Measurements from ENCODE around the gene TSPAN8. TPM values are rescaled to one million over a fixed set of nuclear protein-coding genes. Genes with fewer than 3 reads are reported as not detected.

Gene TSPAN8
- total RNA-seq, 1 experiment from 2014 or later: 74.7 TPM

GRCh38 chr12:71109834-71110233, 48.0 kb downstream of the TSPAN8 start:
- no peak overlapping the region for H3K4me3 ChIP-seq (ENCODE audit: low read depth, low read length, poor library complexity, severe bottlenecking)
- H3K27me3 ChIP-seq (replicated peaks; ENCODE audit: insufficient read depth, low read depth, low read length, poor library complexity): no peaks in the 10 kb centered on the region
- no peak overlapping the region for H3K27ac ChIP-seq (ENCODE audit: low read depth, low read length, poor library complexity, severe bottlenecking)
- no peak for DNase-seq (ENCODE audit: low spot score)
- CTCF ChIA-PET: no interaction called here
- H3K9me3 ChIP-seq (ENCODE audit: low read depth, low read length, poor library complexity, severe bottlenecking): peaks cover 4% of the 10 kb centered on the region
- intact Hi-C loops (cut with micrococcal nuclease; ENCODE audit: unreplicated experiment): no loop called here
- TF ChIP-seq CTCF (conservative IDR thresholded peaks at IDR 0.05; ENCODE audit: low read depth, low read length) (no peak), EZH2 (IDR thresholded peaks at IDR 0.05; ENCODE audit: borderline replicate concordance, low read depth, low read length, poor library complexity, severe bottlenecking) (no peak)
- no TSS peak for BruUV-seq (replicated peaks)
- H3K4me1 ChIP-seq (ENCODE audit: insufficient read depth, low read length, poor library complexity, severe bottlenecking): no peaks in the 10 kb centered on the region
- POLR2A ChIA-PET (ENCODE audit: low non-redundant PET): no interaction called here
- H3K36me3 ChIP-seq (ENCODE audit: insufficient read depth, low read length, poor library complexity, severe bottlenecking): no peaks in the 10 kb centered on the region

GRCh38 chr12:71108355-71108754, 49.4 kb downstream of the TSPAN8 start:
- ChIA-PET CTCF (no interaction called here), POLR2A (ENCODE audit: low non-redundant PET) (no interaction called here)
- Histone ChIP-seq H3K9me3 (ENCODE audit: low read depth, low read length, poor library complexity, severe bottlenecking) (peaks cover 1% of the 10 kb centered on the region), H3K36me3 (ENCODE audit: insufficient read depth, low read length, poor library complexity, severe bottlenecking) (no peaks in the 10 kb centered on the region), H3K27ac (ENCODE audit: low read depth, low read length, poor library complexity, severe bottlenecking) (no peak overlapping the region), H3K4me3 (ENCODE audit: low read depth, low read length, poor library complexity, severe bottlenecking) (no peak overlapping the region), H3K4me1 (ENCODE audit: insufficient read depth, low read length, poor library complexity, severe bottlenecking) (no peaks in the 10 kb centered on the region), H3K27me3 (replicated peaks; ENCODE audit: insufficient read depth, low read depth, low read length, poor library complexity) (no peaks in the 10 kb centered on the region)
- intact Hi-C loops (cut with micrococcal nuclease; ENCODE audit: unreplicated experiment): no loop called here
- TF ChIP-seq EZH2 (IDR thresholded peaks at IDR 0.05; ENCODE audit: borderline replicate concordance, low read depth, low read length, poor library complexity, severe bottlenecking): no peak
- no peak for TF ChIP-seq CTCF (conservative IDR thresholded peaks at IDR 0.05; ENCODE audit: low read depth, low read length)
- DNase-seq (ENCODE audit: low spot score): no peak
- no TSS peak for BruUV-seq (replicated peaks)

GRCh38 chr12:71107936-71108335, 49.9 kb downstream of the TSPAN8 start:
- BruUV-seq (replicated peaks): no TSS peak
- Histone ChIP-seq H3K9me3 (ENCODE audit: low read depth, low read length, poor library complexity, severe bottlenecking) (no peaks in the 10 kb centered on the region), H3K27me3 (replicated peaks; ENCODE audit: insufficient read depth, low read depth, low read length, poor library complexity) (no peaks in the 10 kb centered on the region), H3K4me1 (ENCODE audit: insufficient read depth, low read length, poor library complexity, severe bottlenecking) (no peaks in the 10 kb centered on the region), H3K27ac (ENCODE audit: low read depth, low read length, poor library complexity, severe bottlenecking) (no peak overlapping the region), H3K36me3 (ENCODE audit: insufficient read depth, low read length, poor library complexity, severe bottlenecking) (no peaks in the 10 kb centered on the region), H3K4me3 (ENCODE audit: low read depth, low read length, poor library complexity, severe bottlenecking) (no peak overlapping the region)
- POLR2A ChIA-PET (ENCODE audit: low non-redundant PET): no interaction called here
- intact Hi-C loops (cut with micrococcal nuclease; ENCODE audit: unreplicated experiment): no loop called here
- CTCF ChIA-PET: no interaction called here
- no peak for DNase-seq (ENCODE audit: low spot score)
- TF ChIP-seq EZH2 (IDR thresholded peaks at IDR 0.05; ENCODE audit: borderline replicate concordance, low read depth, low read length, poor library complexity, severe bottlenecking): no peak
- no peak for TF ChIP-seq CTCF (conservative IDR thresholded peaks at IDR 0.05; ENCODE audit: low read depth, low read length)
